GOT3 (cell line): ENCODE measurements around the gene MPP4.

Source experiments
- DNase-seq: peaks from one replicate; lab custom pipeline; 2025; ENCODE audit warnings: mixed read lengths; lab: John Stamatoyannopoulos, UW

MPP4 gene

DNA sequence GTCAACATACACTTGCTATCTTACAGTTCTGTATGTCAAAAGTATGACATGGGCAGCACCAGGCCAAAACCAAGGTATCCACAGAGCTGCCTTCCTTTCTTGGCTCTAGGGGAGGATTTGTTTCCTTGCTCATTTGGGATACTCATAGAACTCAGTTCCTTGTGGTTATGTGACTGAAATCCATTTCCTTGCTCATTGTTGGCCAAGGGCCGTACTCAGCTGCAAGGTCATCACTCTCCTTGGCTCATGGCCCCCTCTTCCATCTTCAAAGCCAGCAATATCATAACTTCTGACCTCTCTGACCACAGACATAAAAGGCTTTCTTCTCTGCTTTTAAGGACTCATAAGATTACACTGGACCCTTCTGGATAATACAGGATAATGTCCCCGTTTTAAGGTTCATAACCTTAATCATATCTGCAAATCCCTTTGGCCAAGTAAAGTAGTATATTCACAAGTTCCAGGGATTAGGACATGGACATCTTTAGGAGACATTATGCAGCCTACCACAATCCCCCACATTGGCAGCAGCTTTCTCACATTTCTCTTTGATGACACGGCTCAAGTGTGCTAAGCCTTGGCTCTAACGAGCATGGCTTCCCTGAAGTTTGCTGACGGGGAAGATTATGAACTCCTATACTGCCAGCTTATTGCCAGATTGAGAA lies 76.0 kb downstream of the MPP4 start:
- no peak for DNase-seq

DNA sequence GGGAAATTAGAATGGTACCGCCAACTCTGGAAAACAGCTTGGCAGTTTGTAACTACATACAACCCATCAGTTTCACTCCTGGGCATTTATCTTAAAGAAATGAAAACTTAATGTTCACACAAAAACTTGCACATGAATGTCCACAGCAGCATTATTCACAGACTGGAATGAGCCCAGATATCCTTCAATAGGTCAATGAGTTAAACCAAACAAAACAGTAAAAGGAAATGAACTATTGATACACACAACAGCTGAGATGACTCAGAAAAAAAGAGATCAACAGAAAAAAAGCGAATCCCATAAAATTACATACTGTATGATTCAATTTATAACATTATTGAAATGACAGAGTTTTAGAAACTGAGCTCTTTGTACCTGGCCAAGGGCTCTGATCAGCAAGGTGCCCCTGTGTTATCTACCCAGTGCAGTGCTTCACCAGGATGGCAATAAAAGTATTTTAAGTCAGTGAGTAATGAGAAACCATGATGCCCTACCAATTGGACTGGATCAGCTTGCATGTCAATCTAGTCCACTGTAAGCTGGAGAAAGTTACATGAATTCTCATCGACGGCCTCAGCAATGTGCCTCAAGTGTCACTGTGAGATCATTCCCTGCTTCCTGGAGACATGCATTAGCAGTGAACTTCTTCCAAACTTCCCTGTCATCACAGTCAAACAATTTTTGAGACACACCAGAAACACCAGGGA lies 77.0 kb downstream of the MPP4 start:
- DNase-seq = no peak

DNA sequence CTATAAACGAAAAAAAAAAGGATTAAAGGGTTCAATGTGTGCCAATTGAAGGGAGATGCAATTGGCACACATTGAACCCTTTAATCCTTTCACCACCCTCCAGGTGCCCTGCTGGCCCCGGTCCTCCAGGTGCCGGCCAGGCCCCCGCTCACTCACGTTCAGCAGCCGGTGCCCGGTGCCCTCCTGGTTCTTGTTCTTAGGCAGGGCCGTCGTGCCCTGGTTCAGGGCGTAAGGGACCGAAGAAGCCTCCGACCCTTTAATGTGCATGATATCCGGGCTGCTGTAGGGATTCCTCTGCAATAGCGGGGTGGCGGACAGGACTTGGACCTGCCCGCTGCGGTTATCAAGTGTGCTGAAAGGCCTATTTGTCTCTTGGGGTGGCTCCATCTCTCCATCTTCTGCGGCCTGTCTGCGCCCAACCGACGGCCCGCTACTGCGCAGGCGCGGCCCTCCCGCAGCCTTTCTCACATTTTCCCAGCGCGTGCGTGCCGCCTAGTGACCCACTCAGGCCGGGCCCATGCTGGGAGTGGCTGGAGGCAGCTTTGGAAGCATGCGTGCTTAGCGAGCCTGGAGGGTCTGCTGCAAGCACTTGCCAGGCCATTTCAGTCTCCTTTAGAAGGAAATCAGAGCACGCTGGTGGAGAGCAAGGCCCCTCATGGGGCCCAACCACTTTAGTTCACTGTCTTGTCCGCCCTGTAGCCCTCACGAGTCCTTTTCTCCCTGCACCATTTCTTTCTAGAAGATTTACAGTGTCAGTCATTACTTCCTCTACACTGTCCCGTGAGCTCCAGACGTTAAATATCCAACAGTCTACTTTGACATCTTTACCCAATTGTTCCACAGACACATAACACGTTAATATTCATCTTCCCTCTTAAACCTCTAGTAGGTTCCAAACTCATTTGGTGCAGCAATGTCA lies 79.4 kb downstream of the MPP4 start:
- DNase-seq = peak; percentile 55

DNA sequence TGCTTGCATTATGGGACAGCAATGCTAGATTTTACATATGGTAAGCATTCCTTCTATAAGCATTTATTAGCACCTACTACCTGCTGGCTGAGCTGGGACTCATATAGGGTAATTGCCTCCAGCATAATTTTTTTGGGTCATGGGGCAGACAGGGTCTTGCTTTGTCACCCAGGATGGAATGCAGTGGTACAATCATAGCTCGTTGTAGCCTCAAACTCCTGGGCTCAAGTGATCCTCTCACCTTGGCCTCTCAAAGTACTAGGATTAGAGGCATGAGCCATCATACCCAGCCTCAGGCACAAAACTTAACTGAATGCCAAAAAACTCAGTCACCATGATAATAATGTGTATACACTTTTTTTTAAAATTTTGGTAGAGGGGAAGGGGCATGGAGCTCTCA lies 90.4 kb downstream of the MPP4 start:
- DNase-seq = no peak

DNA sequence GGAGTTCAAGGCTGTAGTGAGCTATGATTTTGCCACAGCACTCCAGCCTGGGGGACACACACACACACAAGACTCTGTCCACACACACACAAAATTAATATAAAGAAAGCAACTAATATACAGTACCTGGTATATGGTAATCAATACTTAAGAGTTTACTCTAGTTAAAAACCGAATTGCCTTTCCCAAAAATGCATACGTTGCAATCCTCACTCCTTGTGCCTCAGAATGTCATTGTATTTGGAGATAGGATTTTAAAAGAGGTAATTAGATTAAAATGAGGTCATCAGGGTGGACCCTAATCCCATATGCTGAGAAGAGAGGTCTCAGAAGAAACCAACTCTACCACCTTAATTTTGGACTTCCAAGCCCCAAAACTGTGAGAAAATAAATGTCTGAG lies 90.9 kb downstream of the MPP4 start:
- no peak for DNase-seq

DNA sequence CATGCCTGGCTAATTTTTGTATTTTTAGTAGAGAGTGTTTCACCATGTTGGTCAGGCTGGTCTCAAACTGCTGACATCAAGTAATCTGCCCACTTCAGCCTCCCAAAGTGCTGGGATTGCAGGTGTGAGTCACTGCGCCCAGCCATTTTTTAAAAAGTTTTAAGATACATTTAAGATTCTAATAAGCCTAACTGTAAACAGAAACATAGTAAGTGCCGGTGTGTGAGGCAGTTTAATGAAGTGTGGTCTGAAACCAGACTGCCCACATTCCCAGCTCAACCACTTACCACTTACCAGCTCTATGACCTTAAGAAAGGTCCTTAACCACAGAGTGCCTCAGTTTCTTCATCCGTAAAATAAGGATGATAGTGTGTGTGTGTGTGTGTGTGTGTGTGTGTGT lies 97.5 kb downstream of the MPP4 start:
- no peak for DNase-seq

DNA sequence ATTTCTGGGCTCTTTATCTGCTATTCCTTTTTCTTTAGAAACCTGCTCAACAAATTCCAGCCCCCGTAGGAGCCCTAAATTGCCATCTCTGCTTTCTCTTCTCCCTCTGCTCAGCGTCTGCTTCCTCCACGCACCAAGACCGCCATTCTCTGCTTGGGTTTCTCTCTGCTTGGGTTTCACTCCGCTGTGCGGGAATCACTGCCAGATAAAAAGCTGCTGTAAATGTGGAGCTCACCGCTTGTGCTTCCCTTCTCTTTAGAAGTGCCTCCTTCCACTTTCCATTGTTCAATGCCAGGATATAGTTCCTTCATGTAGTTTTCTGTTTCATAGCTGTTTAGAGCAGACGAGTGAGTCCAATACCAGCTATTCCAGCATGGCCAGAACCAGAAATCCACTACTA lies 101.0 kb downstream of the MPP4 start:
- DNase-seq = no peak
